Trophoblast cell (in vitro differentiated cells and primary cell): Measurements from ENCODE around the gene BCAT1.

Source experiments
- DNase-seq, 2 donors: peaks; one replicate each; pipeline ENCODE4 v3.0.0-alpha.2; 2016
- H2AFZ ChIP-seq: 2 replicates; pipeline ENCODE4 v1.6.1; 2013; ENCODE audit warnings: low read length, moderate library complexity, mild to moderate bottlenecking; ENCODE audit not compliant: insufficient read depth, poor library complexity
- H2AK5ac ChIP-seq: 2 replicates; pipeline ENCODE4 v1.6.1; 2013; ENCODE audit warnings: mild to moderate bottlenecking, low read length
- H2BK120ac ChIP-seq: 2 replicates; pipeline ENCODE4 v1.6.1; 2013; ENCODE audit warnings: low read length, mild to moderate bottlenecking, moderate library complexity; ENCODE audit not compliant: insufficient read depth, poor library complexity
- H2BK12ac ChIP-seq: 2 replicates; pipeline ENCODE4 v1.6.1; 2013; ENCODE audit warnings: mild to moderate bottlenecking, low read length, moderate library complexity
- H2BK5ac ChIP-seq: 2 replicates; pipeline ENCODE4 v1.6.1; 2013; ENCODE audit warnings: low read length, low read depth, moderate library complexity, mild to moderate bottlenecking; ENCODE audit not compliant: poor library complexity
- H3K14ac ChIP-seq: 2 replicates; pipeline ENCODE4 v1.6.1; 2013; ENCODE audit warnings: mild to moderate bottlenecking, low read length
- H3K18ac ChIP-seq: 2 replicates; pipeline ENCODE4 v1.6.1; 2013; ENCODE audit warnings: mild to moderate bottlenecking, low read length
- H3K23ac ChIP-seq: 2 replicates; pipeline ENCODE4 v1.6.1; 2013; ENCODE audit warnings: low read length
- H3K27ac ChIP-seq: 2 replicates; pipeline ENCODE4 v1.5.1; 2013; ENCODE audit warnings: low read depth, mild to moderate bottlenecking, inconsistent platforms, low read length, moderate library complexity
- H3K27me3 ChIP-seq: 2 replicates; pipeline ENCODE4 v1.6.1; 2013; ENCODE audit warnings: inconsistent platforms, mild to moderate bottlenecking, low read length, moderate library complexity; ENCODE audit not compliant: insufficient read depth
- H3K36me3 ChIP-seq, 2 experiments: 1 replicate in 1 of 2; 2 replicates in 1 of 2; pipeline ENCODE4 v1.6.1; 2013; ENCODE audit warnings: low read length in 2 of 2, mild to moderate bottlenecking in 2 of 2, moderate library complexity in 1 of 2; ENCODE audit not compliant: insufficient read depth in 2 of 2, control insufficient read depth in 1 of 2
- H3K4ac ChIP-seq: 2 replicates; pipeline ENCODE4 v1.6.1; 2013; ENCODE audit warnings: low read depth, mild to moderate bottlenecking, low read length, moderate library complexity
- H3K4me1 ChIP-seq, 2 experiments: 1 replicate in 1 of 2; 2 replicates in 1 of 2; pipeline ENCODE4 v1.6.1; 2013; ENCODE audit warnings: low read length in 2 of 2, mild to moderate bottlenecking in 2 of 2, moderate library complexity in 1 of 2; ENCODE audit not compliant: insufficient read depth in 2 of 2, control insufficient read depth in 1 of 2
- H3K4me2 ChIP-seq: 2 replicates; pipeline ENCODE4 v1.6.1; 2013; ENCODE audit warnings: inconsistent platforms, mild to moderate bottlenecking, low read length, moderate library complexity
- H3K4me3 ChIP-seq: 2 replicates; pipeline ENCODE4 v1.5.1; 2013; ENCODE audit warnings: mild to moderate bottlenecking, low read depth, low read length, inconsistent platforms
- H3K79me1 ChIP-seq: one replicate; pipeline ENCODE4 v1.6.1; 2013; ENCODE audit warnings: low read length
- H3K79me2 ChIP-seq: 2 replicates; pipeline ENCODE4 v1.6.1; 2013; ENCODE audit warnings: low read length, mild to moderate bottlenecking; ENCODE audit not compliant: control insufficient read depth, insufficient read depth, poor library complexity
- H3K9ac ChIP-seq: 2 replicates; pipeline ENCODE4 v1.6.1; 2013; ENCODE audit warnings: mild to moderate bottlenecking, low read length
- H3K9me3 ChIP-seq: 2 replicates; pipeline ENCODE4 v1.6.1; 2013; ENCODE audit warnings: low read depth, mild to moderate bottlenecking, control low read depth, inconsistent platforms, low read length; ENCODE audit not compliant: insufficient read depth
- H4K12ac ChIP-seq: 2 replicates; pipeline ENCODE4 v1.6.1; 2013; ENCODE audit warnings: low read depth, mild to moderate bottlenecking, low read length, moderate library complexity
- H4K8ac ChIP-seq: 2 replicates; pipeline ENCODE4 v1.6.1; 2013; ENCODE audit warnings: low read depth, mild to moderate bottlenecking, low read length, moderate library complexity
- H4K91ac ChIP-seq: one replicate; pipeline ENCODE4 v1.6.1; 2013; ENCODE audit warnings: low read depth, mild to moderate bottlenecking, low read length, moderate library complexity
- WGBS: extraction: QIAGEN DNeasy Blood & Tissue Kit; methylation state at CpG from one replicate; pipeline ENCODE4 v1.1.7; 2013; ENCODE audit warnings: missing lambda C conversion rate; ENCODE audit not compliant: insufficient read length, insufficient coverage; ENCODE audit errors: extremely low coverage; 5-methylcytosine and 5-hydroxymethylcytosine counted together

Gene BCAT1

GRCh38 chr12:24945845-24946244 lies 3.1 kb downstream of the BCAT1 start:
- Histone ChIP-seq H2AK5ac (no peak overlapping the region), H3K27ac (no peak overlapping the region), H4K8ac (no peak overlapping the region), H4K91ac (peak overlapping the region; percentile 69), H3K23ac (no peak overlapping the region), H2BK12ac (no peak overlapping the region), H3K14ac (no peak overlapping the region), H3K27me3 (no peaks in the 10 kb centered on the region), H3K79me2 (peaks cover 15% of the 10 kb centered on the region), H3K4me3 (no peak overlapping the region), H3K79me1 (peaks cover 21% of the 10 kb centered on the region), H2BK5ac (no peak overlapping the region), H3K4me2 (no peak overlapping the region), H2AFZ (no peak overlapping the region), H2BK120ac (peak overlapping the region; percentile 30), H3K9me3 (no peaks in the 10 kb centered on the region), H3K18ac (no peak overlapping the region), H3K36me3 (peaks cover 0 to 2% of the 10 kb centered on the region in 2 experiments), H3K4me1 (peaks cover 2 to 7% of the 10 kb centered on the region in 2 experiments), H3K4ac (peak overlapping the region; percentile 19), H4K12ac (no peak overlapping the region), H3K9ac (no peak overlapping the region)
- no peak for DNase-seq

GRCh38 chr12:24945039-24945438 lies 3.9 kb downstream of the BCAT1 start:
- Histone ChIP-seq H3K4me1 (peaks cover 2 to 7% of the 10 kb centered on the region in 2 experiments), H3K79me2 (peaks cover 15% of the 10 kb centered on the region), H3K4ac (no peak overlapping the region), H3K18ac (no peak overlapping the region), H3K14ac (no peak overlapping the region), H3K79me1 (peaks cover 21% of the 10 kb centered on the region), H3K23ac (no peak overlapping the region), H2AFZ (no peak overlapping the region), H3K27ac (no peak overlapping the region), H4K8ac (no peak overlapping the region), H4K12ac (no peak overlapping the region), H2AK5ac (no peak overlapping the region), H3K9me3 (no peaks in the 10 kb centered on the region), H3K4me3 (no peak overlapping the region), H2BK5ac (no peak overlapping the region), H3K9ac (no peak overlapping the region), H2BK12ac (no peak overlapping the region), H3K36me3 (peaks cover 0 to 2% of the 10 kb centered on the region in 2 experiments), H3K4me2 (no peak overlapping the region), H4K91ac (no peak overlapping the region), H3K27me3 (no peaks in the 10 kb centered on the region), H2BK120ac (no peak overlapping the region)
- no peak for DNase-seq
- WGBS = no CpG with 5 or more reads among the region's 1 CpG

- peaks cover 15% of the 10 kb centered on the region for H3K79me2 ChIP-seq
- DNase-seq = no peak
- no peak overlapping the region for H3K4me2 ChIP-seq
- H3K9ac ChIP-seq = no peak overlapping the region
- no peaks in the 10 kb centered on the region for H3K27me3 ChIP-seq
- H3K4me1 ChIP-seq = peaks cover 2 to 7% of the 10 kb centered on the region in 2 experiments
- H2BK120ac ChIP-seq = no peak overlapping the region
- no peaks in the 10 kb centered on the region for H3K9me3 ChIP-seq
- H2AFZ ChIP-seq = no peak overlapping the region
- H3K14ac ChIP-seq = no peak overlapping the region
- no peak overlapping the region for H3K18ac ChIP-seq
- H3K23ac ChIP-seq = no peak overlapping the region
- no peak overlapping the region for H3K4me3 ChIP-seq
- no peak overlapping the region for H4K91ac ChIP-seq
- H3K27ac ChIP-seq = no peak overlapping the region
- no peak overlapping the region for H4K8ac ChIP-seq
- no CpG with 5 or more reads among the region's 2 CpGs for WGBS
- peaks cover 19% of the 10 kb centered on the region for H3K79me1 ChIP-seq
- no peak overlapping the region for H2AK5ac ChIP-seq
- no peak overlapping the region for H2BK12ac ChIP-seq
- no peak overlapping the region for H4K12ac ChIP-seq
- peaks cover 0 to 2% of the 10 kb centered on the region in 2 experiments for H3K36me3 ChIP-seq
- H3K4ac ChIP-seq = no peak overlapping the region
- no peak overlapping the region for H2BK5ac ChIP-seq
Observed at GRCh38 chr12:24944601-24944975, 4.3 kb downstream of the BCAT1 start.

- H4K8ac ChIP-seq = no peak overlapping the region
- no peak overlapping the region for H3K4me2 ChIP-seq
- H2BK5ac ChIP-seq = no peak overlapping the region
- H3K4me1 ChIP-seq = peaks cover 2 to 4% of the 10 kb centered on the region in 2 experiments
- no peak overlapping the region for H2BK12ac ChIP-seq
- H3K36me3 ChIP-seq = peaks cover 0 to 2% of the 10 kb centered on the region in 2 experiments
- H4K12ac ChIP-seq = no peak overlapping the region
- peaks cover 14% of the 10 kb centered on the region for H3K79me2 ChIP-seq
- H2AFZ ChIP-seq = no peak overlapping the region
- H3K9me3 ChIP-seq = no peaks in the 10 kb centered on the region
- no peak overlapping the region for H2BK120ac ChIP-seq
- no peak overlapping the region for H3K18ac ChIP-seq
- WGBS = no CpG with 5 or more reads among the region's 6 CpGs
- H3K27me3 ChIP-seq = no peaks in the 10 kb centered on the region
- no peak overlapping the region for H3K14ac ChIP-seq
- no peak overlapping the region for H3K27ac ChIP-seq
- peak in 1 of 2 donors; percentile 25 for DNase-seq
- H3K9ac ChIP-seq = no peak overlapping the region
- no peak overlapping the region for H3K4me3 ChIP-seq
- no peak overlapping the region for H4K91ac ChIP-seq
- H3K79me1 ChIP-seq = peaks cover 16% of the 10 kb centered on the region
- H3K23ac ChIP-seq = no peak overlapping the region
- H3K4ac ChIP-seq = no peak overlapping the region
- H2AK5ac ChIP-seq = no peak overlapping the region
Observed at GRCh38 chr12:24943947-24944600, 4.8 kb downstream of the BCAT1 start.
